Activated CD4-positive, alpha-beta memory T cell treated with anti-CD3 and anti-CD28 coated beads for 36 hours (primary cell): ENCODE measurements around the gene ANXA5. TPM values are rescaled to one million over a fixed set of nuclear protein-coding genes. Genes with fewer than 3 reads are reported as not detected.

Experiments
- CTCF ChIA-PET: fragments of 350-600 bp; sonication (Branson Sonifier 250); formaldehyde crosslinking; loops from one replicate; lab custom pipeline; 2021; ENCODE audit warnings: antibody characterized with exemption, inconsistent platforms; lab: Charles Lee
- POLR2A ChIA-PET: fragments of 350-600 bp; sonication (Branson Sonifier 250); formaldehyde crosslinking; loops from one replicate; lab custom pipeline; 2021; ENCODE audit warnings: antibody characterized with exemption; lab: Charles Lee
- DNase-seq: peaks from one replicate; pipeline ENCODE4 v3.0.0-alpha.2; 2020
- H3K27ac Mint-ChIP-seq: one replicate; pipeline ENCODE4 v1.8.0; 2021; ENCODE audit warnings: mixed read lengths
- H3K27me3 Mint-ChIP-seq: one replicate; pipeline ENCODE4 v1.8.0; 2021; ENCODE audit warnings: mixed read lengths
- H3K36me3 Mint-ChIP-seq: one replicate; pipeline ENCODE4 v1.8.0; 2021; ENCODE audit warnings: mixed read lengths
- H3K4me1 Mint-ChIP-seq: one replicate; pipeline ENCODE4 v1.8.0; 2021; ENCODE audit warnings: low read depth, mixed read lengths
- H3K4me3 Mint-ChIP-seq: one replicate; pipeline ENCODE4 v1.8.0; 2021; ENCODE audit warnings: mild to moderate bottlenecking, mixed read lengths
- H3K9me3 Mint-ChIP-seq: one replicate; pipeline ENCODE4 v1.8.0; 2021; ENCODE audit warnings: mixed read lengths
- intact Hi-C: fragments of 100-400 bp; cut with micrococcal nuclease; formaldehyde crosslinking; loops from one replicate; pipeline ENCODE4 v1.15.1; 2023
- total RNA-seq, 2 experiments: library from RNA; stranded (reverse); gene quantifications; one replicate each; pipeline ENCODE4 v1.2.3, GENCODE V29; 2021

Gene ANXA5
- total RNA-seq, 2 experiments from 2014 or later = 132 to 140 TPM

GRCh38 chr4:121656269-121656641 lies 40.5 kb downstream of the ANXA5 start:
- H3K36me3 Mint-ChIP-seq = no peaks in the 10 kb centered on the region
- H3K4me1 Mint-ChIP-seq = no peaks in the 10 kb centered on the region
- ChIA-PET POLR2A (interaction anchor here (1.1 kb wide), 1 partner anchor 171 kb away, joined by 3 read pairs; no protein-coding TSS in a partner anchor), CTCF (interaction anchor here (1.9 to 2.2 kb wide), 3 partner anchors 172 to 286 kb away, joined by 8 to 14 read pairs (median 14); no protein-coding TSS in a partner anchor)
- H3K9me3 Mint-ChIP-seq = peaks cover 3% of the 10 kb centered on the region
- no peaks in the 10 kb centered on the region for H3K27me3 Mint-ChIP-seq
- intact Hi-C loops = loop anchor here (1.0 to 2.0 kb wide), 4 partner anchors 171 to 463 kb away; no protein-coding TSS in a partner anchor
- peak; percentile 42 for DNase-seq
- H3K4me3 Mint-ChIP-seq = no peak overlapping the region
- H3K27ac Mint-ChIP-seq = no peak overlapping the region

- H3K4me1 Mint-ChIP-seq = no peaks in the 10 kb centered on the region
- peaks cover 2% of the 10 kb centered on the region for H3K9me3 Mint-ChIP-seq
- H3K27ac Mint-ChIP-seq = no peak overlapping the region
- H3K36me3 Mint-ChIP-seq = no peaks in the 10 kb centered on the region
- H3K27me3 Mint-ChIP-seq = no peaks in the 10 kb centered on the region
- intact Hi-C loops = loop anchor here (1.0 to 2.0 kb wide), 4 partner anchors 171 to 463 kb away; no protein-coding TSS in a partner anchor
- DNase-seq = no peak
- POLR2A ChIA-PET = no interaction called here
- CTCF ChIA-PET = interaction anchor here (1.6 to 2.2 kb wide), 4 partner anchors 171 to 285 kb away, joined by 4 to 14 read pairs (median 11); no protein-coding TSS in a partner anchor
- no peak overlapping the region for H3K4me3 Mint-ChIP-seq
Observed at GRCh38 chr4:121655320-121656268, 41.2 kb downstream of the ANXA5 start.

- Mint-ChIP-seq H3K9me3 (no peaks in the 10 kb centered on the region), H3K36me3 (no peaks in the 10 kb centered on the region), H3K4me1 (no peaks in the 10 kb centered on the region), H3K27me3 (no peaks in the 10 kb centered on the region), H3K4me3 (no peak overlapping the region), H3K27ac (no peak overlapping the region)
- intact Hi-C loops = no loop called here
- no peak for DNase-seq
- CTCF ChIA-PET = interaction anchor here (1.3 to 2.2 kb wide), 3 partner anchors 170 to 198 kb away, joined by 4 to 14 read pairs (median 4); no protein-coding TSS in a partner anchor
- POLR2A ChIA-PET = no interaction called here
Observed at GRCh38 chr4:121654738-121655137, 42.0 kb downstream of the ANXA5 start.

DNA sequence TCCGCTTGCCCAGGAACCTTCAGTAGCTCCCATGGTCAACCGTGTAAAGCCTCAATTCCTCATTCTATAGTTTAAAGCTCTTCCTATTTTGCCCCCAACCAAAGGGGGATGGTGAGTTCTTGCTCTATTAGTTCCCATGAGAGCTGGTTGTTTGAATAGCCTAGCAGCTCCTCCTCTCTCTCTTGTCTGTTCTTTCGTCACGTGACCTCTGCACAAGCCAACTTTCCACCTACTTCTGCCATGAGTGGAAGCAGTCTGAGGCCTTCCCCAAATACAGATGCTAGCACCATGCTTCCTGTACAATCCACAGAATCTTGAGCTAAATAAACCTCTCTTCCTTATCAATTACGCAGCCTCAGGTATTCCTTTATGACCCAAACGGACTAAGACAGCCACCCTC lies 42.8 kb downstream of the ANXA5 start:
- POLR2A ChIA-PET = no interaction called here
- Mint-ChIP-seq H3K36me3 (no peaks in the 10 kb centered on the region), H3K27ac (no peak overlapping the region), H3K27me3 (no peaks in the 10 kb centered on the region), H3K9me3 (no peaks in the 10 kb centered on the region), H3K4me1 (no peaks in the 10 kb centered on the region), H3K4me3 (no peak overlapping the region)
- CTCF ChIA-PET = interaction anchor here (1.0 to 1.6 kb wide), 3 partner anchors 169 to 462 kb away, joined by 3 to 4 read pairs (median 4); no protein-coding TSS in a partner anchor
- intact Hi-C loops = no loop called here
- DNase-seq = no peak

GRCh38 chr4:121653214-121653613 lies 43.6 kb downstream of the ANXA5 start:
- no peaks in the 10 kb centered on the region for H3K4me1 Mint-ChIP-seq
- ChIA-PET CTCF (interaction anchor here (1.0 to 1.3 kb wide), 3 partner anchors 168 to 461 kb away, joined by 3 to 4 read pairs (median 3); no protein-coding TSS in a partner anchor), POLR2A (no interaction called here)
- intact Hi-C loops = no loop called here
- no peaks in the 10 kb centered on the region for H3K9me3 Mint-ChIP-seq
- H3K36me3 Mint-ChIP-seq = no peaks in the 10 kb centered on the region
- H3K4me3 Mint-ChIP-seq = no peak overlapping the region
- DNase-seq = no peak
- H3K27me3 Mint-ChIP-seq = no peaks in the 10 kb centered on the region
- H3K27ac Mint-ChIP-seq = no peak overlapping the region

DNA sequence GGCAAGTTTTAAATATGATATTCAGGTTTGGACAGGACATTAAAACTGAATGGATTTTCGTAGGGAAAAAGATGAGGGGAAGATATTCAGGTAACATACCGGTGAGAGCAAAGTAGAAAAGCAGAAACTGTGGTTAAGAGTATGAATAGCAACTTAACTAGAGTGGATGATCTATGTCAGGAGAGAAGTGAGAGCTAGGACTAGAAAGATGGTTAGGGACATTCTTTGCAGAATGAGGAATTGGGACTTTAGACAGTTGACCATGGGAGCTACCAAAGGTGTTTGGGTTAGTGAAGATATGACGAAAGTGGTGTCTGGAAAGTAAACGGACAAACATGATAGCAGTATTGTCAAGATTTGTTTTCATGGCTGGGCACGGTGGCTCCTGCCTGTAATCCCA lies 45.2 kb downstream of the ANXA5 start:
- Mint-ChIP-seq H3K27me3 (peaks cover 2% of the 10 kb centered on the region), H3K27ac (no peak overlapping the region), H3K4me1 (no peaks in the 10 kb centered on the region), H3K36me3 (no peaks in the 10 kb centered on the region), H3K4me3 (no peak overlapping the region), H3K9me3 (no peaks in the 10 kb centered on the region)
- ChIA-PET POLR2A (no interaction called here), CTCF (interaction anchor here (0.8 kb wide), 1 partner anchor 189 kb away, joined by 3 read pairs; no protein-coding TSS in a partner anchor)
- DNase-seq = no peak
- intact Hi-C loops = no loop called here

- no peak overlapping the region for H3K4me3 Mint-ChIP-seq
Observed at GRCh38 chr4:121650741-121651140, 46.0 kb downstream of the ANXA5 start.

GRCh38 chr4:121648516-121648915 lies 48.3 kb downstream of the ANXA5 start:
- POLR2A ChIA-PET = no interaction called here
- no peak overlapping the region for H3K27ac Mint-ChIP-seq
- CTCF ChIA-PET = interaction anchor here (1.0 kb wide), 2 partner anchors 9 to 186 kb away, joined by 3 read pairs; no protein-coding TSS in a partner anchor
- H3K36me3 Mint-ChIP-seq = no peaks in the 10 kb centered on the region
- no peaks in the 10 kb centered on the region for H3K4me1 Mint-ChIP-seq
- no peak overlapping the region for H3K4me3 Mint-ChIP-seq
- no peak for DNase-seq
- H3K9me3 Mint-ChIP-seq = no peaks in the 10 kb centered on the region
- intact Hi-C loops = no loop called here
- peaks cover 2% of the 10 kb centered on the region for H3K27me3 Mint-ChIP-seq

More at GRCh38 chr4:121650741-121651140, 46.0 kb downstream of the ANXA5 start:
- intact Hi-C loops = no loop called here
- DNase-seq = no peak
- Mint-ChIP-seq H3K27ac (no peak overlapping the region), H3K9me3 (no peaks in the 10 kb centered on the region), H3K36me3 (no peaks in the 10 kb centered on the region), H3K4me1 (no peaks in the 10 kb centered on the region), H3K27me3 (peaks cover 2% of the 10 kb centered on the region)
- ChIA-PET POLR2A (no interaction called here), CTCF (no interaction called here)

DNA sequence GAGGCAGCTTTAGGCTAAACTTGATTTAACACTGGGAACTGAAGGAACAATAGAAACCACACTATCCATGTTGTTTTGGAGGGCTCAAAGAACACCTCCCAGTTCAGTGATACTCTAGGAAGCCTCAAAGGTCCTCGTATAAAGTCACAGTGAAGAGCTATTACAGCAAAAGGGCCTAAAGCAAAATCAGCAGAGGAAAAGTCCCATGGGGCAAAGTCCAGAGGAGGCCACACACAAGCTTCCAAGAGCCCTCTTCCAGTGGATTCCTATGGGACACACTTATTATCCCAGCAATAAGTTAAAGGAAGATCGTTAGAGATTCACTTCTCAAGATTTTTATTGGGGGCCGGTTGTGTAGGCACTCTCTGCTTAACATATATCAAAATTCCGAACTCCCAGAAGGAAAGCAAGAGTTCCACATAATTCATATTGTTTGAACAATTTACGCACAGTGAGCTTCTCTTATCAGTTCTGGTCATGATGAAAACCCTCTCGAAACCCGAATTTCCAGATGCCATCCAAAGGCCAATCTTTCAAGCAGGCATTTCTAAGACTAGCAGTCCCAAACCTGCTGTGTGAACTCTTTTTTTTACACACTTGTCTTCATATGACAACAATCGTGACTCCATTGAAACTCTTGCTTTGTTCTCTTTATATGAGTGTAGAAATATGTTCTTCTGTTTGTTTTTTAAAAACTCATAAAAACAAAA lies 53.7 kb downstream of the ANXA5 start:
- POLR2A ChIA-PET = no interaction called here
- H3K27me3 Mint-ChIP-seq = peaks cover 4% of the 10 kb centered on the region
- no peak overlapping the region for H3K4me3 Mint-ChIP-seq
- CTCF ChIA-PET = interaction anchor here (0.6 kb wide), 1 partner anchor 35 kb away, joined by 3 read pairs; no protein-coding TSS in a partner anchor
- no peak for DNase-seq
- no peak overlapping the region for H3K27ac Mint-ChIP-seq
- intact Hi-C loops = no loop called here
- no peaks in the 10 kb centered on the region for H3K36me3 Mint-ChIP-seq
- no peaks in the 10 kb centered on the region for H3K9me3 Mint-ChIP-seq
- H3K4me1 Mint-ChIP-seq = no peaks in the 10 kb centered on the region

GRCh38 chr4:121642292-121642691 lies 54.5 kb downstream of the ANXA5 start:
- H3K36me3 Mint-ChIP-seq = no peaks in the 10 kb centered on the region
- ChIA-PET CTCF (no interaction called here), POLR2A (no interaction called here)
- no peak overlapping the region for H3K4me3 Mint-ChIP-seq
- peaks cover 2% of the 10 kb centered on the region for H3K27me3 Mint-ChIP-seq
- intact Hi-C loops = no loop called here
- H3K27ac Mint-ChIP-seq = no peak overlapping the region
- no peaks in the 10 kb centered on the region for H3K9me3 Mint-ChIP-seq
- no peak for DNase-seq
- H3K4me1 Mint-ChIP-seq = no peaks in the 10 kb centered on the region

- POLR2A ChIA-PET = no interaction called here
- intact Hi-C loops = no loop called here
- DNase-seq = no peak
- Mint-ChIP-seq H3K4me1 (no peaks in the 10 kb centered on the region), H3K27me3 (peaks cover 8% of the 10 kb centered on the region), H3K36me3 (no peaks in the 10 kb centered on the region), H3K9me3 (no peaks in the 10 kb centered on the region), H3K27ac (no peak overlapping the region), H3K4me3 (no peak overlapping the region)
- CTCF ChIA-PET = no interaction called here
Observed at GRCh38 chr4:121633653-121634052, 63.1 kb downstream of the ANXA5 start.

GRCh38 chr4:121632636-121633035 lies 64.1 kb downstream of the ANXA5 start:
- no peaks in the 10 kb centered on the region for H3K36me3 Mint-ChIP-seq
- no peak overlapping the region for H3K4me3 Mint-ChIP-seq
- intact Hi-C loops = no loop called here
- H3K9me3 Mint-ChIP-seq = no peaks in the 10 kb centered on the region
- H3K27me3 Mint-ChIP-seq = peaks cover 6% of the 10 kb centered on the region
- DNase-seq = no peak
- H3K4me1 Mint-ChIP-seq = no peaks in the 10 kb centered on the region
- ChIA-PET POLR2A (no interaction called here), CTCF (interaction anchor here (0.6 kb wide), 1 partner anchor 592 kb away, joined by 3 read pairs; no protein-coding TSS in a partner anchor)
- no peak overlapping the region for H3K27ac Mint-ChIP-seq
